Activated CD4-positive, alpha-beta T cell treated with anti-CD3 and anti-CD28 coated beads for 4 hours (primary cell): ENCODE data around the gene AGPAT3.

Source experiments
- DNase-seq, 2 donors: peaks; one replicate each; pipeline ENCODE4 v3.0.0-alpha.2; 2020

The AGPAT3 gene

GRCh38 chr21:43908167-43908566 is 43.1 kb downstream of the AGPAT3 start:
- no peak for DNase-seq

GRCh38 chr21:43909741-43910400 is 44.8 kb downstream of the AGPAT3 start:
- no peak for DNase-seq

GRCh38 chr21:43910460-43910859 is 45.4 kb downstream of the AGPAT3 start:
- no peak for DNase-seq

GRCh38 chr21:43911015-43911934 is 46.3 kb downstream of the AGPAT3 start:
- DNase-seq, result no peak

GRCh38 chr21:43911935-43912487 is 47.0 kb downstream of the AGPAT3 start:
- no peak for DNase-seq

- no peak for DNase-seq
These were observed 47.5 kb downstream of the AGPAT3 start for GRCh38 chr21:43912500-43912899.

GRCh38 chr21:43912910-43913309 is 47.9 kb downstream of the AGPAT3 start:
- no peak for DNase-seq

GRCh38 chr21:43913928-43914327 is 48.9 kb downstream of the AGPAT3 start:
- DNase-seq, result no peak

- DNase-seq, result no peak
These were observed 51.1 kb downstream of the AGPAT3 start for GRCh38 chr21:43916076-43916475.

GRCh38 chr21:43916691-43917514 is 51.9 kb downstream of the AGPAT3 start:
- peak; percentile 48 to 67 for DNase-seq

- peak; percentile 32 to 44 for DNase-seq
These were observed 52.7 kb downstream of the AGPAT3 start for GRCh38 chr21:43917515-43918384.

GRCh38 chr21:43918385-43918947 is 53.4 kb downstream of the AGPAT3 start:
- DNase-seq, result no peak

GRCh38 chr21:43919283-43919682 is 54.3 kb downstream of the AGPAT3 start:
- DNase-seq, result no peak

- DNase-seq, result no peak
These were observed 55.1 kb downstream of the AGPAT3 start for GRCh38 chr21:43919871-43920801.

GRCh38 chr21:43921571-43921978 is 56.6 kb downstream of the AGPAT3 start:
- DNase-seq, result peak; percentile 36 to 37

GRCh38 chr21:43921979-43922945 is 57.2 kb downstream of the AGPAT3 start:
- DNase-seq, result peak; percentile 79 to 85

- no peak for DNase-seq
These were observed 57.9 kb downstream of the AGPAT3 start for GRCh38 chr21:43922949-43923348.

- no peak for DNase-seq
These were observed 58.4 kb downstream of the AGPAT3 start for GRCh38 chr21:43923391-43923790.
